GM21737 (cell line): Measurements from ENCODE around the gene TMOD1.
"Not testable (repeated sequence)": the region's sequence is repeated elsewhere in the genome, so short reads cannot be mapped to it uniquely, and the experiment has no call there.

Source experiments
- ATAC-seq: cut with Tn5 transposase; IDR thresholded peaks from one replicate; pipeline ENCODE4 v1.9.1; 2021; ENCODE audit warnings: mild to moderate bottlenecking, moderate library complexity; ENCODE audit not compliant: unreplicated experiment

TMOD1 gene

GRCh38 chr9:97497558-97498375, 3.7 kb upstream of the TMOD1 start:
- not testable (repeated sequence) for ATAC-seq

- not testable (repeated sequence) for ATAC-seq
Measured at GRCh38 chr9:97498846-97499245, 2.6 kb upstream of the TMOD1 start.

GRCh38 chr9:97500263-97500662, 1.2 kb upstream of the TMOD1 start:
- no peak for ATAC-seq

GRCh38 chr9:97500765-97501176, 695 bp upstream of the TMOD1 start:
- no peak for ATAC-seq

DNA sequence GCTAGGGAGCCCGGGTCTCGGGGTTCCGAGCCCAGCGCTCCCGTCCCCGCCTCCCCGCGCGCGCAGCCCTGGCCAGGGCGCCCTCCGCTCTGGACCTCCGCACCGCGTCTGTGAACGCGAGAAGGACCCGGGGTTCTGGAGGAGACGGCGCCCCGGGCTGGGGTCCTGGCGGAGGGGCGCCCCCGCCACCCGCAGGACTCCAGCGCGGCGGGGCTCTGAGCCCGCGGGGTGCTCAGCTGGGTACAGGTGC, 431 bp downstream of the TMOD1 start:
- peak; percentile 17 for ATAC-seq

- ATAC-seq = no peak
Measured at GRCh38 chr9:97502222-97502983, 937 bp downstream of the TMOD1 start.

- no peak for ATAC-seq
Measured at GRCh38 chr9:97502984-97503861, 1.8 kb downstream of the TMOD1 start.

DNA sequence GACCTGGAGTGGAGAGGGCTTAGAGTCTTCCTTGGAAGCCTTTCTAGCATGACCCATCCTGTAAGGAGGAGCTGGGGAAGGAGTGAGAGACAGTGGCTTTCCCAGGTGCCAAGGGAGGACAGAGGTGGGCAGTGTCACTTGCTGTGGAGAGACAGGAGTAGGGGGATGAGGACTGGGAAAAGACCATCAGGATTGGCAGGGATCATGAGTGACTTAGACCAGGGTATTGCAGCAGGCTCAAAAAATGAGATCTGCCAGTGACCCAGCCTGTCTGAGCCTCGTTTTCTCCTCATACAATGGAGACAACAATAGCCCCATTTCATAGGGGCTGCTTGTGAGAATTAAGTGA, 2.4 kb downstream of the TMOD1 start:
- no peak for ATAC-seq

- no peak for ATAC-seq
Measured at GRCh38 chr9:97504381-97505216, 3.1 kb downstream of the TMOD1 start.

DNA sequence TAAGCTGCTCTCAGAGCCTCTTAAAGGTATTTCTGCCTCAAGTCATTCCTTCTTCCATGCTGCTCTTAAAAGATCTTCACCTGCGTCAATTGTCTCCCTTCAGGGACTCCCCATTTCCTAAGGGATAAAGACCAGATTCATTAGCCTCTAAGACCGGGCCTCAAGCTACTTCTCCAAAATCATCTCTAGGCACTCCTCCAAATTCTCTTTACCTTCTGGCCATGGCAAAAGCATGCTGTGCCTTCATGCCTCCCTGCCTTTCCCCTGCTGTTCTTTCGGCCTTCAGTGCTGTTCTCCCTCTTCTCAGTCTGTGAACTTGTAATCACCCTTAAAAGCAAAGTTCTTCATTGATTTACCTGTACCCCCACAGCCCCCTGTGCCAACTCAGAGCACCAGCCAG, 4.4 kb downstream of the TMOD1 start:
- no peak for ATAC-seq

- no peak for ATAC-seq
Measured at GRCh38 chr9:97506306-97506705, 4.8 kb downstream of the TMOD1 start.

- no peak for ATAC-seq
Measured at GRCh38 chr9:97506787-97507186, 5.3 kb downstream of the TMOD1 start.

GRCh38 chr9:97507428-97507984, 6.0 kb downstream of the TMOD1 start:
- ATAC-seq = no peak

DNA sequence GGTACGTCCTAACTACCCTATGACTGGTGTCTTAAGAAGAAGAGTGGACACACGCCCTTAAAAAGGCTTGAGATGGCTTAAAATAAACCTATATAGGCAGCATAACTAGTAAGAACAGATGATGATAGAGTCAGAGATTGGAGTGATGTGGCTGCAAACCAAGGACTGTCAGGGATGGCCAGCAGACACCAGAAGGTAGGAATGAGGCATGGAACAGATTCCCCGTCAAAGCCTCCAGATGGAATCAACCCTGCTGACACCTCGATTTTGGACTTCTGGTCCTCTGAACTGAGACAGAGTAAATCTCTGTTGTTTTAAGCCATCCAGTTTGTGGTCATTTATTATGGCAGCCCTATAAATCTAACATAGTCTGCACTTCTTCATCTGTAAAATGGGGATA, 7.4 kb downstream of the TMOD1 start:
- no peak for ATAC-seq

GRCh38 chr9:97510797-97511654, 9.6 kb downstream of the TMOD1 start:
- ATAC-seq = peak; percentile 57

GRCh38 chr9:97511655-97512427, 10.4 kb downstream of the TMOD1 start:
- no peak for ATAC-seq

- ATAC-seq = no peak
Measured at GRCh38 chr9:97512966-97513560, 11.6 kb downstream of the TMOD1 start.

DNA sequence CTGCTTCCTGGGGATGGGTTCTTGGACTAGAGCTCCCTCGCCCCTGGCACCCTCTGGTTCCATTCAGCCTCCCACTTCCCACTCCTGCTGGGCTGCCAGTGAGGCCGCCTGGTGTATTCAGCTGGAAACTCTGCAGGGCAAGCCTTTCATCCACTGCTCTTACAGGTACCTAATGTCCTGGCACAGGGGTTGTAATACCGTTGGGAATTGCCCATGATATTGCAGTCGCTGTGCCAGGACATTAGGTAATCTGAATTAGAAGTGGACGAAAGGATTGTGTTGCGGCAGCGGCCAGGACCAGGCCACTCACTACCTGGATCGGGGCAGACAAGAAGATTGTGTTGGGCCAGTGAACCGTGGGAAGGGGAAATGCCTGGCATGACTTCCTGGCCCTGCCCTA, 13.1 kb downstream of the TMOD1 start:
- ATAC-seq = no peak
